HG03571 (cell line): ENCODE data around the gene FOXP1.
A peak's percentile ranks its signal among the peaks of the same experiment; 100 is the strongest.

Experiments used
- ATAC-seq: cut with Tn5 transposase; IDR thresholded peaks from one replicate; pipeline ENCODE4 v1.9.1; 2021; ENCODE audit not compliant: unreplicated experiment

Gene FOXP1

GRCh38 chr3:71583566-71584393 lies at the start of gene FOXP1:
TSS of gene FOXP1 (minus strand) at chr3:71583728. CDS start at chr3:71198381, 385,347 bp downstream.
- ATAC-seq, result peak; percentile 43

- no peak for ATAC-seq
These were observed 46.2 kb upstream of the FOXP1 start for GRCh38 chr3:71629711-71630110.

GRCh38 chr3:71629289-71629688 lies 45.8 kb upstream of the FOXP1 start:
- ATAC-seq, result no peak

- ATAC-seq, result no peak
These were observed 45.0 kb upstream of the FOXP1 start for GRCh38 chr3:71628522-71628921.

GRCh38 chr3:71625676-71626075 lies 42.1 kb upstream of the FOXP1 start:
- ATAC-seq, result no peak

GRCh38 chr3:71621825-71622537 lies 38.5 kb upstream of the FOXP1 start:
- no peak for ATAC-seq

GRCh38 chr3:71618538-71618937 lies 35.0 kb upstream of the FOXP1 start:
- ATAC-seq, result no peak

- ATAC-seq, result no peak
These were observed 33.1 kb upstream of the FOXP1 start for GRCh38 chr3:71616571-71617021.

GRCh38 chr3:71614869-71615268 lies 31.3 kb upstream of the FOXP1 start:
- ATAC-seq, result no peak

GRCh38 chr3:71614426-71614825 lies 30.9 kb upstream of the FOXP1 start:
- no peak for ATAC-seq

- ATAC-seq, result no peak
These were observed 27.6 kb upstream of the FOXP1 start for GRCh38 chr3:71611099-71611498.

- ATAC-seq, result no peak
These were observed 23.8 kb upstream of the FOXP1 start for GRCh38 chr3:71607364-71607763.

GRCh38 chr3:71606582-71606981 lies 23.1 kb upstream of the FOXP1 start:
- no peak for ATAC-seq

GRCh38 chr3:71602256-71602655 lies 18.7 kb upstream of the FOXP1 start:
- ATAC-seq, result no peak

- ATAC-seq, result no peak
These were observed 18.3 kb upstream of the FOXP1 start for GRCh38 chr3:71601811-71602210.

- ATAC-seq, result no peak
These were observed 17.2 kb upstream of the FOXP1 start for GRCh38 chr3:71600646-71601288.

- no peak for ATAC-seq
These were observed 15.9 kb upstream of the FOXP1 start for GRCh38 chr3:71599416-71599815.

- ATAC-seq, result no peak
These were observed 14.8 kb upstream of the FOXP1 start for GRCh38 chr3:71598292-71598691.

- no peak for ATAC-seq
These were observed 13.8 kb upstream of the FOXP1 start for GRCh38 chr3:71597286-71597685.

- ATAC-seq, result no peak
These were observed 9.6 kb upstream of the FOXP1 start for GRCh38 chr3:71593106-71593505.

- no peak for ATAC-seq
These were observed 7.6 kb upstream of the FOXP1 start for GRCh38 chr3:71591101-71591500.

GRCh38 chr3:71589132-71589531 lies 5.6 kb upstream of the FOXP1 start:
- no peak for ATAC-seq
